GM18858 (cell line): ENCODE measurements around the gene TMEM60.

ENCODE experiments used
- ATAC-seq: cut with Tn5 transposase; IDR thresholded peaks from one replicate; pipeline ENCODE4 v1.9.1; 2021; ENCODE audit not compliant: unreplicated experiment

Gene TMEM60

DNA sequence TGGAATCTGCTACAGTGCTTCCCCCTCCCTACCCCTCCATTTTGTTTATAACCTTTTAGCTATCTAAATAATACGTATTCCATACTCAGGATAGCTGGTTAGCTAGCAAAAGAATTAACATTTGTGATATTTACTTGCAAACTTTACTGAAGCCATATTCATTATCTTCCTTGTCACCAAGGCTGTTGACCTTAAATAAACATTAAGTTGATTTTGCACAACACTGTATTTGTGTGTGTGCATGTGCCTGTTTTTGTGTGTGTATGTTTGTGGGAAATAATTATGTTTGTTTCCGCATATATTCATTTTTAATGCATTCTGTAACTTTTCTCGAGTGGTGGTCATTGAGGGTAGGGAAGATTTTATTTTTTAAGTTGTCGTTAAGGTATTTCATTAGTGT is 15.9 kb downstream of the TMEM60 start:
- no peak for ATAC-seq

DNA sequence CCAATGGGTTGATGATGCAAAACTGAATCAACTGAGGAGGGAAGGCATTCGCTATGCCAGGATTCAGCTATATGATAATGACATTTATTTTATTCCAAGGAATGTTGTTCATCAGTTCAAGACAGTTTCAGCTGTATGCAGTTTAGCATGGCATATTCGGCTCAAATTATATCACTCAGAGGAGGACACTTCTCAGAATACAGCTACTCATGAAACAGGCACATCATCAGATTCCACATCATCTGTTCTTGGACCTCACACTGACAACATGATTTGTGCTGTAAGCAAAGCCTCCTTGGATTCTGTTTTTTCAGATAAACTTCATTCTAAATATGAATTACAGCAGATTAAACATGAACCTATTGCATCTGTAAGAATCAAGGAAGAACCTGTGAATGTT is 19.7 kb downstream of the TMEM60 start:
- no peak for ATAC-seq

GRCh38 chr7:77771901-77772300 is 26.3 kb downstream of the TMEM60 start:
- no peak for ATAC-seq

GRCh38 chr7:77770316-77770715 is 27.9 kb downstream of the TMEM60 start:
- no peak for ATAC-seq

DNA sequence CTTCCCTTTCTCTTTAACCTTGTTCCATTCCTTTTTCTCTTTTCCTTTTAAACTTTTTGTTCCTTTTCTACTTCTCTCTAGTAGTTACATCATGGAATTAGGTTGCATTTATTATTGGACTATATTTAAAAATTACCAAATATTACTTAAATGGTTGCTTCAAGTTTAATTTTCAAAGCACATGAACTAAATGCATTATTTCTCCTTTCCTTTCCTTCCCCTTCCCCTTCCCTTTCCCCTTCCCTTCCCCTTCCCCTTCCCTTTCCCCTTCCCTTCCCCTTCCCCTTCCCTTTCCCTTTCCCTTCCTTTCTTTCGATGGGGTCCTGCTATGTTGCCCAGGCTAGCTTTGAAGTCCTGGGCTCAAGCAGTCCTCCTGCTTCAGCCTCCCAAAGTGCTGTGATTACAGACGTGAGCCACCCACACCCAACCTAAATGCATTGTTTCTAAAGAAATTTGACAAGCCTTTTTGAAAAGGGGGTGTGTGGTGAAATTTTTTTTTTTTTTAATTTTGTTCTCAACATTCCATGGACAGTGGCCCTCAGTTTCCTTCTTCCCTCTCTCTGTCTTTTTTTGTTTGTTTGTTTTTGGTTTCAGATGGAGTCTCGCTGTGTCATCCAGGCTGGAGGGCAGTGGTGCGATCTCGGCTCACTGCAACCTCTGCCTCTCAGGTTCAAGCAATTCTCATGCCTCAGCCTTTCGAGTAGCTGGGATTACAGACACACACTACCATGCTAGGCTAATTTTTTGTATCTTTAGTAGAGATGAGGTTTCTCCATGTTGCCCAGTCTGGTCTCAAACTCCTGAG is 31.2 kb downstream of the TMEM60 start:
- ATAC-seq = no peak

- ATAC-seq = no peak
Observed at GRCh38 chr7:77765906-77766800, 32.1 kb downstream of the TMEM60 start.

- no peak for ATAC-seq
Observed at GRCh38 chr7:77765481-77765880, 32.8 kb downstream of the TMEM60 start.

DNA sequence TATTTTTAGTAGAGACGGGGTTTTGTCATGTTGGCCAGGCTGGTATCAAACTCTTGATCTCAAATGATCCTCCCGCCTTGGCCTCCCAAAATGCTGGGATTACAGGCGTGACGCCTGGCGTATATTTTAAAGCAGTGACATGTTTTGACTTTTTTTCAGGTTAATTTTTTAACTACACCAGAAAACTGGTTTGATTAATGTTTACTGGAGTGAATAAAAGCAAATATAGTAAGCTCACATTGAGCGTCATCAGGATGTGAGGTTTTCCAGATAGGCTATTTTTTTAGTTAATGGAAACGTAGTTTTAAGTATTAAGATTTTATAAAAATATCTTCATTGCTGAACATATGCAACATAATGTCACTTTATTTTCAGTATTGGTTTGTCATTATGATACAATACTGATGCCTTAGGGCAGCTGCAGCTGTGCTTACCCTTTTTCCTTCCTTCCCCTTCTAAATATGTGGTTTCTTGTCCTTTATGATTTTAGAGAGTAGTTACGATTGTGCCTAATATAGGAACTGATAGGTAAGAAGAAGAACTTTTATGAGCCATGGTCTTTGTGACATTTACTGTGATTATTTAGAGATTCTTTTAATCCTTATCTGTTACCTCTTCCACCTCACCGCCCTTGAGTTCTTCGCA is 37.3 kb downstream of the TMEM60 start:
- peak; percentile 33 for ATAC-seq

DNA sequence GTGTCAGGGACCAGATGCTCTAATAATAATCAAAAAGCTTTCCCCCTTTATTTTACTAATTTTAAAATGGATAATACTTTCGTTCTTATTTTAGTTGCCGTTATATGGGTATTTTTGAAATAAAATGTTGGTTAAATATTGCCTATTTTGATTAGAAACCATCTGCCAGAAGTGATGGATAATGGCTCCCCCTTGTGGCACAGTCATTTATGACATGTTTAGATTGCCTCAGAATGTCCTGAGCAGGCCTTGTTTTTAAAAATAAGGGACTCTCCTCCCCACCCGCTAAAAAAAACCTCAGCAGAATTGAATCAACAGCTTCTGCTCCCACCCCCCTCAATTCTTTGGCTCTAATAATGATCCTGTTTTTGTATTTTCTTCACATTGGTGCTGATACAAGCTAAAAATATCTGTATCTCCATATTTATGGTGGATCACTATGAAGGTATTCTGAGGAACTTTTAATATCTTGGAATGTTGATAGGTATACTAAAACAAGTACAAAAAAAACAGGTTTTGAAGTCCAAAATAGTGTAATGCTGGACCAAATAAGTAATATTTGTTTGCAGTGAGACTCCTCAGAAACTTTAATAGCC is 38.8 kb downstream of the TMEM60 start:
- no peak for ATAC-seq

DNA sequence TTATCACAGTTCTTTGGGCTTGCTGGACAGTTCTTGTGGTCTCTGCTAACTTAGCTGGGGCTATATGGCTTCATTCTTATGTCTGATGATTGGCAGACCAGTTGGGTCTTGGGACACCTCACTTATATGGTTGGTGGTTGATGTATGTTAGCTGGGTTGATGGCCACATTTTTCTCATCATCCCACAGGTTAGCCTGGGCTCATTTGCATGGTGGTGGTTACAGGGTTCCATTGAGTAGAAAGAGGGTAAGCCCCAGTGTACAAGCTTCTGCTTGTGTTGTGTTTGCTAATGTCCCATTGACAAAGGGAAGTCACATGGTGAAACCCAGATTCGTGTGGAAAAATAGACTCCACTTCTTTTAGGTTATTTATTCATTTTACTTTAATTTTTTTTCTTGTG is 40.6 kb downstream of the TMEM60 start:
- peak; percentile 87 for ATAC-seq

DNA sequence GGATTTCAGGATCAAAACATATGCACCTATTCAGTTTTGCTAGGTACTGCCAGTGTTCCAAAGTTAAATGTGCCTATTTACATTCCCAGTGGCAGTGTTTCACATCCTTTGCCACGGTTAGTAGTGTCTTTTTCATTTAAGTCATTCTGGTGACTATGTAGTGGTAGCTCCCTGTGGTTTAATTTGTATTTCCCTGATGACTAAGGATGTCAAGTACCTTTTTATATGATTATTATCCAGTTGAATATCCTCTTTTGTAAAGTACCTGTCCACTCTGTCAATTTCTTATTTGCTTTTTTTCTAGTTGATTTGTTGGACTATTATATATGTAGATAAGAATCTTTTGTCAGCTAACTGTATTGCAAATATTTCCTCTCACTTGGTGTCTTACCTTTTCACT is 45.1 kb downstream of the TMEM60 start:
- no peak for ATAC-seq

DNA sequence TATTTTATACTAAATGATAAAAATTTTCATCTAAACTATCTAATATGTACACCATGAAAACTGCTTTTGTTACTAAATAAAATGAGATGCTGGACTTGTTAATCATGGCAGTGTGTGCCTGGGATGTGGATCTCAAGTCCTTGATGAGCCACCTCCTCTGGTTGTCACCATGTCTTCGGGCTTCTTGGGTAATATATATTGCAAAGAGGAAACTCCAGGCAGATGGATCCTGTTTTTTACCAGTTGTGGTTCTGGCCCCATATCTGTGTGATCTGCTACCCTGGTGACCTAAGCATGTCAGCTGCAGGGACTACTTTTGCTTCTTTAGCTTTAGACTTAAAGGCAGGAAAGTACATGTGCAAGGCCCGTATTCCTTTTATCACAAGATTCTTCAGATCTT is 46.2 kb downstream of the TMEM60 start:
- no peak for ATAC-seq

GRCh38 chr7:77747718-77748117 is 50.5 kb downstream of the TMEM60 start:
- no peak for ATAC-seq

- ATAC-seq = no peak
Observed at GRCh38 chr7:77747178-77747577, 51.1 kb downstream of the TMEM60 start.

- ATAC-seq = no peak
Observed at GRCh38 chr7:77746824-77747165, 51.4 kb downstream of the TMEM60 start.

GRCh38 chr7:77746164-77746823 is 51.9 kb downstream of the TMEM60 start:
- ATAC-seq = no peak

DNA sequence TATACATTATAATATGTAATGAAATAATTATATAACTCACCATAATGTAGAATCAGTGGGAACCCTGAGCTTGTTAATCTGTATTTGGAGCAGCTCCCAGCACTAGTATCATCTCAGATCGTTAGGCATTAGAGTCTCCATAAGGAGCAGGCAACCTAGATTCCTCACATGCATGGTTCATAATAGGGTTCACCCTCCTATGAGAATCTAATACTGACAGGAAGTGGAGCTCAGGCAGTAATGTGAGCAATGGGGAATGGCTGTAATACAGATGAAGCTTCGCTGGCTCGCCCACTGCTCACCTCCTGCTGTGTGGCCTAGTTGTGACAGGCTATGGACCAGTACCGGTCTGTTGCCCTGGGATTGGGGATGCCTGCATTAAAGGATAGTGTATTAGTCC is 52.5 kb downstream of the TMEM60 start:
- ATAC-seq = no peak
